ENCODE measurements around the gene PRCC.

DNA sequence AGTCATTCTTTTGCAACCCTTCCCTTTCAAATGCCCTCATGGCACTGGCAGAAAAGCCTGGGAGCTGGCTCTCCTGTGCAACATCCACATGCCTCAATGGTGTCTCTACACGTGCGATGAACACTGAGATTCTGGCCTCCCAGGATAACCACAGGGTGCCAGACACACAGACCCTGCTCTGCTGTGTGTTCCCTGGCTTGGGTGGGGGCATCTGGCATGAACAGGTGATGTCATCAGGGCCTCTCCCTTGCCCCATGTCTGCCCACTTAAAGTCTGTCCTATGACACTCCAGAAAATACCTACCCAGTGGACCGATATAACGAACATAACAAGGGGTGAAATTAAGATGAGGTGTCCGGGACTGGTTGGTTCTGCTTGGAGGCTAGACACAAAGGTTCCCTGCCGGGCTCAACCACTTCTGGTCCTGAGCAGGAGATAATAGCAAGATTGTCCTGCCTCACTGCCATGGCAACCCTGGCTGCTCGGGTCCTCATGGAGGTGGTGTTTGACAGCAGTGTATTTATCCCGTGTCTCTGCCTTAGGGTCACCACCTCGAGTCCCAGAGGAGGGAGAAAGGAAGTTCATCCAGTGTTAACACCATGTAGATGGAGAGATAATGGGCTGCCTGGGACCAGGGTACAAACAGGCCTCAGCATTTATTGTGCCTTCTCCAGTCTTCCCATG is 72.2 kb downstream of the PRCC start:
- TF ChIP-seq, protein P1, sequence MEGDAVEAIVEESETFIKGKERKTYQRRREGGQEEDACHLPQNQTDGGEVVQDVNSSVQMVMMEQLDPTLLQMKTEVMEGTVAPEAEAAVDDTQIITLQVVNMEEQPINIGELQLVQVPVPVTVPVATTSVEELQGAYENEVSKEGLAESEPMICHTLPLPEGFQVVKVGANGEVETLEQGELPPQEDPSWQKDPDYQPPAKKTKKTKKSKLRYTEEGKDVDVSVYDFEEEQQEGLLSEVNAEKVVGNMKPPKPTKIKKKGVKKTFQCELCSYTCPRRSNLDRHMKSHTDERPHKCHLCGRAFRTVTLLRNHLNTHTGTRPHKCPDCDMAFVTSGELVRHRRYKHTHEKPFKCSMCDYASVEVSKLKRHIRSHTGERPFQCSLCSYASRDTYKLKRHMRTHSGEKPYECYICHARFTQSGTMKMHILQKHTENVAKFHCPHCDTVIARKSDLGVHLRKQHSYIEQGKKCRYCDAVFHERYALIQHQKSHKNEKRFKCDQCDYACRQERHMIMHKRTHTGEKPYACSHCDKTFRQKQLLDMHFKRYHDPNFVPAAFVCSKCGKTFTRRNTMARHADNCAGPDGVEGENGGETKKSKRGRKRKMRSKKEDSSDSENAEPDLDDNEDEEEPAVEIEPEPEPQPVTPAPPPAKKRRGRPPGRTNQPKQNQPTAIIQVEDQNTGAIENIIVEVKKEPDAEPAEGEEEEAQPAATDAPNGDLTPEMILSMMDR (IDR thresholded peaks at IDR 0.05) = no peak
- TF ChIP-seq POLR2A (IDR thresholded peaks at IDR 0.05) = no peak
